Esophagus muscularis mucosa (tissue), 3 donors: Measurements from ENCODE around the gene NLRC3.

Experiments
- CTCF ChIP-seq, 3 experiments: fragments of 200-600 bp in 2 of 3; fragments of 450-650 bp in 1 of 3; sonication (generic) in 2 of 3; IDR thresholded peaks; one replicate each; pipeline ENCODE4 v1.5.1; 2017 to 2019; ENCODE audit warnings: antibody characterized with exemption in 3 of 3, mild to moderate bottlenecking in 2 of 3, moderate library complexity in 1 of 3
- POLR2A ChIP-seq: fragments of 450-650 bp; IDR thresholded peaks from one replicate; pipeline ENCODE4 v1.6.1; 2017; ENCODE audit warnings: antibody characterized with exemption, moderate library complexity, mild to moderate bottlenecking, low read depth

GRCh38 chr16:3520413-3520812, 56.8 kb downstream of the NLRC3 start:
- TF ChIP-seq POLR2A = no peak
- TF ChIP-seq CTCF (IDR thresholded peaks at IDR 0.05) = no peak
